Neural progenitor cell (in vitro differentiated cells): ENCODE data around the gene GMPR. TPM values are rescaled to one million over a fixed set of nuclear protein-coding genes. Genes with fewer than 3 reads are reported as not detected.
A peak's percentile ranks its signal among the peaks of the same experiment; 100 is the strongest.

ENCODE experiments used
- DNase-seq: peaks from one replicate; pipeline ENCODE4 v3.0.0-alpha.2; 2016; ENCODE audit warnings: low spot score
- H2AFZ ChIP-seq: fragments of 200-600 bp; sonication (generic); replicated peaks from 2 replicates; pipeline ENCODE4 v1.6.1; 2016; ENCODE audit warnings: antibody characterized with exemption
- H3F3A ChIP-seq: fragments of 200-600 bp; sonication (generic); 2 replicates; pipeline ENCODE4 v1.6.1; 2016; ENCODE audit warnings: antibody characterized with exemption, low read depth
- H3K27ac ChIP-seq: fragments of 200-600 bp; sonication (generic); 2 replicates; pipeline ENCODE4 v1.5.1; 2016; ENCODE audit warnings: mild to moderate bottlenecking
- H3K27me3 ChIP-seq: fragments of 200-600 bp; sonication (generic); 2 replicates; pipeline ENCODE4 v1.6.1; 2016; ENCODE audit warnings: mild to moderate bottlenecking, moderate library complexity
- H3K36me3 ChIP-seq: fragments of 200-600 bp; sonication (generic); 2 replicates; pipeline ENCODE4 v1.5.1; 2016
- H3K4me1 ChIP-seq: fragments of 200-600 bp; sonication (generic); 2 replicates; pipeline ENCODE4 v1.6.1; 2016; ENCODE audit warnings: mixed run types
- H3K4me2 ChIP-seq: fragments of 200-600 bp; sonication (generic); 2 replicates; pipeline ENCODE4 v1.6.1; 2016
- H3K4me3 ChIP-seq: fragments of 200-600 bp; sonication (generic); 2 replicates; pipeline ENCODE4 v1.5.1; 2016
- H3K79me2 ChIP-seq: fragments of 200-600 bp; sonication (generic); 2 replicates; pipeline ENCODE4 v1.6.1; 2016; ENCODE audit warnings: low read depth
- H3K9ac ChIP-seq: fragments of 200-600 bp; sonication (generic); 2 replicates; pipeline ENCODE4 v1.6.1; 2016
- H3K9me3 ChIP-seq: fragments of 200-600 bp; sonication (generic); 2 replicates; pipeline ENCODE4 v1.5.1; 2016; ENCODE audit warnings: low read depth
- H4K20me1 ChIP-seq: fragments of 200-600 bp; sonication (generic); 2 replicates; pipeline ENCODE4 v1.6.1; 2016; ENCODE audit warnings: low read depth
- H3K27ac Mint-ChIP-seq: 3 replicates; pipeline ENCODE4 v1.8.0; 2021; ENCODE audit warnings: mixed read lengths
- H3K27me3 Mint-ChIP-seq: 2 replicates; pipeline ENCODE4 v1.8.0; 2022; ENCODE audit warnings: low read depth, mild to moderate bottlenecking, inconsistent platforms, moderate library complexity, mixed read lengths; ENCODE audit not compliant: insufficient read depth
- H3K36me3 Mint-ChIP-seq: 3 replicates; pipeline ENCODE4 v1.8.0; 2021; ENCODE audit warnings: mixed read lengths
- H3K4me1 Mint-ChIP-seq: 3 replicates; pipeline ENCODE4 v1.8.0; 2021; ENCODE audit warnings: mixed read lengths
- H3K4me3 Mint-ChIP-seq: 3 replicates; pipeline ENCODE4 v1.8.0; 2021; ENCODE audit warnings: mild to moderate bottlenecking, moderate library complexity, mixed read lengths
- H3K9me3 Mint-ChIP-seq: 3 replicates; pipeline ENCODE4 v1.8.0; 2020; ENCODE audit warnings: mixed read lengths
- CTCF ChIP-seq: fragments of 200-600 bp; sonication (generic); IDR thresholded peaks from 2 replicates; pipeline ENCODE4 v1.5.1; 2017; ENCODE audit warnings: antibody characterized with exemption, mild to moderate bottlenecking
- EZH2 ChIP-seq: fragments of 200-600 bp; sonication (generic); IDR thresholded peaks from 2 replicates; pipeline ENCODE4 v1.6.1; 2017; ENCODE audit warnings: antibody characterized with exemption, mild to moderate bottlenecking, moderate library complexity
- EZH2phosphoT487 ChIP-seq: fragments of 200-600 bp; sonication (generic); IDR thresholded peaks from 2 replicates; pipeline ENCODE4 v1.6.1; 2017; ENCODE audit warnings: antibody characterized with exemption
- total RNA-seq: library from RNA; depleted of rRNA; stranded (reverse); fragments of >200 nt; gene quantifications from 2 replicates; pipeline ENCODE4 v1.2.3, GENCODE V29; 2015; ENCODE audit warnings: low replicate concordance

Gene GMPR
- total RNA-seq, 1 donor from 2014 or later = not detected

DNA sequence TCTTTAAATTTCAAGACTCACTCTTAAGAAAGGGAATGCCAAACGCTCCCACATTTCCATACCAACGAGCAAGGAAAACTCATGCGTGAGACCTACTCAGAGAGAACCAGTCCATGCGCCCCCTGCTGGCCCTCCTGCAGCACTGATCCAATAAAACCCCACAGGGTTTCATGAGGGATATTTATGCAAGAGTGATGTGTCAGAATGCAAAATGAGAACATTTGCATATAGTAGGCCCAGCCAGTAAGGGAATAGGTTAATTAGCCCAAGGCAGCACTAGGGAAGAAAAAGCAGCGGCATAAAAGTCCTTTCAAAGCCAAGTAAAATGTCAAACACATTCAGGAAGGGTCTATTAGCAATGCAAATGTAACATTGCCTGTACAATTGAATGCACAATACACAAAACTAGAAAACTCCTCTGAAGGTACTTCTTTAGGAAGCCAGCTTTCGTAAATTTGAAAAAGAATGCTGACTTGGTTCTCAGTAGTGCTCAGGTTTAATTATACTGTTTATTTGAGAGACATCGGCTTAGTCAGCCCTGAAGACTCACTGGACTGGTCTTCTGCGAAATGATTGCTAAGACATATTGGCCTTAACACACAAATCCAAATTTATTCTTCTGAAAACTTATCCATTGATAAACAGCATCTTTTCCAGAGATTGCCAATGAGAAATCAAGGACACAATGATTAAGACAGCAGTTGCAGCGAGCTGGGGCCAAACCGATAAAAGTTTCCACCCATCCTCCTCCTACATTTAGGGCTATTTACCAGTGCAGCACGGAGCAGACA lies 93.2 kb downstream of the GMPR start:
- Mint-ChIP-seq H3K27me3 (peaks cover 7% of the 10 kb centered on the region), H3K4me3 (no peak overlapping the region), H3K9me3 (no peaks in the 10 kb centered on the region), H3K4me1 (peaks cover 9% of the 10 kb centered on the region), H3K36me3 (no peaks in the 10 kb centered on the region), H3K27ac (no peak overlapping the region)
- no peaks in the 10 kb centered on the region for H3K36me3 ChIP-seq
- H3K79me2 ChIP-seq = no peaks in the 10 kb centered on the region
- H2AFZ ChIP-seq = peak overlapping the region; percentile 93
- no peaks in the 10 kb centered on the region for H4K20me1 ChIP-seq
- H3K27ac ChIP-seq = no peak overlapping the region
- H3K4me2 ChIP-seq = peak overlapping the region; percentile 68
- no peak overlapping the region for H3K9ac ChIP-seq
- no peaks in the 10 kb centered on the region for H3K27me3 ChIP-seq
- peaks cover 9% of the 10 kb centered on the region for H3F3A ChIP-seq
- peaks cover 10% of the 10 kb centered on the region for H3K4me1 ChIP-seq
- H3K4me3 ChIP-seq = peak overlapping the region; percentile 7
- DNase-seq = peak; percentile 77
- H3K9me3 ChIP-seq = no peaks in the 10 kb centered on the region
- TF ChIP-seq EZH2phosphoT487 = no peak
- peak; percentile 99 for TF ChIP-seq CTCF

DNA sequence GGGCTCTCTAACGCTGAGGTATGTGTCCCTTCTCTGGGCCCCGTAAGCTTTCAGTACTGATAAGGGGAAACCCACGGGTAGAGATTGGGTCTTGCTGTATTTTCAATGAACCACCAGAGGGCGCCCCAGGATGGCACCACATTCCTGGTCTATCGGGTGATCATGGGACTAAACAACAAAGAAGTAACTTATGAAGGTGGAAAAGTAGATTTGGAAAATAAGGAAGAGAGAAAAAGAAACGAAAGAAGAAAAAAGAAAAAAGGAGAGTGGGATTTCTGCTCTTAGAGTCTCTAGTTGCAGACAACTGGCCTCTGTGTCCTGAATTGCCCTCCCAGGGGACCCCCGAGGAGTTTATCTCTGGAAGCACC lies 93.8 kb downstream of the GMPR start:
- Histone ChIP-seq H4K20me1 (no peaks in the 10 kb centered on the region), H3K36me3 (no peaks in the 10 kb centered on the region), H3K4me1 (peaks cover 10% of the 10 kb centered on the region), H2AFZ (peak overlapping the region; percentile 93), H3K27me3 (no peaks in the 10 kb centered on the region), H3K79me2 (no peaks in the 10 kb centered on the region), H3K4me2 (peak overlapping the region; percentile 68), H3K4me3 (peak overlapping the region; percentile 7), H3K9ac (no peak overlapping the region), H3K27ac (no peak overlapping the region), H3F3A (peaks cover 9% of the 10 kb centered on the region), H3K9me3 (no peaks in the 10 kb centered on the region)
- Mint-ChIP-seq H3K27ac (no peak overlapping the region), H3K9me3 (no peaks in the 10 kb centered on the region), H3K4me3 (no peak overlapping the region), H3K27me3 (peaks cover 7% of the 10 kb centered on the region), H3K36me3 (no peaks in the 10 kb centered on the region), H3K4me1 (peaks cover 9% of the 10 kb centered on the region)
- TF ChIP-seq EZH2 (no peak), CTCF (peak; percentile 96), EZH2phosphoT487 (no peak)
- peak; percentile 89 for DNase-seq

DNA sequence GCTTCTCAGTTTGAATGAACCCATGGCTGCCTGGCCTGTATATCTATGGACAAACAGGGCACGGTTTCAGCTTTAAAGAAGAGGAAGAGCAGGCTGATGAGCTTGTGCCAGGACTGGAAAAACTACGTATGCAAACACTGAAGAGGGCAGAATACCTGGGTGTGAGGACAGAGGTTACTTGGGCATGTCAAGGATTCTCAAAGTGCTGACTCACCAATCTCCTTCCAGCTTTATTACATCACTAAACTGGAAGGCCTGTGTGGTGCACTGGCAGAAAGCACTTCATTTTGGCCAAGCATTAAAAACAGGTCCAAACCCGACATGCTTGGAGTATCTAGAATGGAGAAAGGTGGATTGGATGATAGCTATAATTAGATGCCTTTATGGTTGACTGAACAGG lies 95.2 kb downstream of the GMPR start:
- no peaks in the 10 kb centered on the region for H3K79me2 ChIP-seq
- Mint-ChIP-seq H3K9me3 (no peaks in the 10 kb centered on the region), H3K27me3 (peaks cover 7% of the 10 kb centered on the region), H3K36me3 (no peaks in the 10 kb centered on the region), H3K4me1 (peaks cover 7% of the 10 kb centered on the region), H3K4me3 (no peak overlapping the region), H3K27ac (no peak overlapping the region)
- H2AFZ ChIP-seq = no peak overlapping the region
- no peak overlapping the region for H3K27ac ChIP-seq
- H3K36me3 ChIP-seq = no peaks in the 10 kb centered on the region
- DNase-seq = no peak
- H3K9me3 ChIP-seq = no peaks in the 10 kb centered on the region
- H3K27me3 ChIP-seq = no peaks in the 10 kb centered on the region
- peaks cover 9% of the 10 kb centered on the region for H3F3A ChIP-seq
- H3K9ac ChIP-seq = no peak overlapping the region
- H3K4me1 ChIP-seq = peaks cover 10% of the 10 kb centered on the region
- H3K4me3 ChIP-seq = no peak overlapping the region
- H3K4me2 ChIP-seq = no peak overlapping the region
- no peaks in the 10 kb centered on the region for H4K20me1 ChIP-seq
- TF ChIP-seq EZH2phosphoT487 (no peak), EZH2 (no peak), CTCF (no peak)
